NB4 (cell line): Measurements from ENCODE around the gene GOLGA6C.
"Not testable (repeated sequence)": the region's sequence is repeated elsewhere in the genome, so short reads cannot be mapped to it uniquely, and the experiment has no call there.

Source experiments
- DNase-seq: peaks from one replicate; pipeline ENCODE4 v3.0.0; 2010; ENCODE audit warnings: low read depth
- H3K4me3 ChIP-seq: one replicate; pipeline ENCODE4 v1.5.1; 2011; ENCODE audit warnings: mild to moderate bottlenecking, low read depth, low read length, moderate library complexity
- CTCF ChIP-seq: IDR thresholded peaks from one replicate; pipeline ENCODE4 v1.5.1; 2012; ENCODE audit warnings: low read depth, low read length
- MYC ChIP-seq: IDR thresholded peaks from 2 replicates; pipeline ENCODE4 v1.6.1; 2011; ENCODE audit warnings: low read depth, low read length
- POLR2A ChIP-seq: IDR thresholded peaks from 2 replicates; pipeline ENCODE4 v1.6.1; 2011; ENCODE audit warnings: mild to moderate bottlenecking; ENCODE audit not compliant: insufficient read length; ENCODE audit errors: extremely low read depth
- TF ChIP-seq, protein P1 (sequence below): IDR thresholded peaks from 2 replicates; pipeline ENCODE4 v1.6.1; 2011; ENCODE audit warnings: low read depth, low read length

GOLGA6C gene

DNA sequence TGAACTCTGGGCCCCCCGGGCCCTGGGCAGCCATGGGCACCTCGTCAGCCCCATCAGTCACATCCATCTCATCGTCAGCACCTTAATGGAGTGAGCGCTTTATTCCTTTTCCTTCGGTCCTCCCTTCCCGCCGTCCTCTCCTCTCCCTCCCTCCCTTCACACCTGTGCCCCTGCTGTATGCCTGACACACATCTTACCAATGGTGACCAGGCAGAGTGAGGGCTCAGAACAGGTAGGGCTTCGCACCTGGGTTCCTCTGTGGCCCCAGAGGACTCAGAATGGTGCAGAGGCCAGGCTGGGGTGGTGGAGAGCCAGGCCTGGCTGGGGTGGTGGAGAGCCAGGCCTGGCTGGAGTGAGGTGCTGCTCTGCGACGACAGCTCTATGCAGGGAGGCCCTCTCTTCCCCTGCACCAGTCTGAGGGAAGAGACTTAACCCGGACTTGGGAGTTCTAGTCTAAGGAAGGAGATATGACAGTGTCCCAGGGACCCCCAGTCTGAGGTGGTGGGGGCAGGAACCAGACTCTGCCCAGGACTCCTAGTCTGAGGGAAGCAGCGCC is 44.8 kb upstream of the GOLGA6C start:
- H3K4me3 ChIP-seq, result no peak overlapping the region
- DNase-seq, result no peak
- TF ChIP-seq POLR2A (peak; percentile 27), CTCF (no peak)

DNA sequence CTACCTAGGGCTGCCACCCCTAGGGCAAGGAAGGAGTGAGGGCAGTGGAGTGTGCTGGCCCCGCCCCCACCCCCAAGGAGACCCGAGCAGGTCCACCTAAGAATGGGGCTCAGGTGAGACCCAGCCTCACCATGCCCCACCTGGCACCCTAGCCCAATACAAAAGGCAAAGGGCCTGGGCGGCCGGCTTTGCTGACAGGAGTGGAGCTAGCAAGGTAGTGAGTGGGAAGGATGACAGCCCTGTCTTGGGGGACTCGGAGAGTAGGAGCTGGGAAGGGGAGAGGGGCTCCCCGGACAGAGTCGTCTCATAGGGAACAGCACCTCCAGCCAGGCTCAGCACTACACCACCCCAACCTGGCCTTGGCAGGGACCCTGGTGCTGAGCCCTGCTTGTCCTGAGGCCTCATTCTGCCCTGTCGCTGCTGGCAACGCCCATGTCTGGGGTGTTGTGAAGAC is 44.3 kb upstream of the GOLGA6C start:
- H3K4me3 ChIP-seq, result no peak overlapping the region
- no peak for DNase-seq
- TF ChIP-seq, protein P1, sequence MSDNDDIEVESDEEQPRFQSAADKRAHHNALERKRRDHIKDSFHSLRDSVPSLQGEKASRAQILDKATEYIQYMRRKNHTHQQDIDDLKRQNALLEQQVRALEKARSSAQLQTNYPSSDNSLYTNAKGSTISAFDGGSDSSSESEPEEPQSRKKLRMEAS, result no peak
- TF ChIP-seq MYC, result no peak

DNA sequence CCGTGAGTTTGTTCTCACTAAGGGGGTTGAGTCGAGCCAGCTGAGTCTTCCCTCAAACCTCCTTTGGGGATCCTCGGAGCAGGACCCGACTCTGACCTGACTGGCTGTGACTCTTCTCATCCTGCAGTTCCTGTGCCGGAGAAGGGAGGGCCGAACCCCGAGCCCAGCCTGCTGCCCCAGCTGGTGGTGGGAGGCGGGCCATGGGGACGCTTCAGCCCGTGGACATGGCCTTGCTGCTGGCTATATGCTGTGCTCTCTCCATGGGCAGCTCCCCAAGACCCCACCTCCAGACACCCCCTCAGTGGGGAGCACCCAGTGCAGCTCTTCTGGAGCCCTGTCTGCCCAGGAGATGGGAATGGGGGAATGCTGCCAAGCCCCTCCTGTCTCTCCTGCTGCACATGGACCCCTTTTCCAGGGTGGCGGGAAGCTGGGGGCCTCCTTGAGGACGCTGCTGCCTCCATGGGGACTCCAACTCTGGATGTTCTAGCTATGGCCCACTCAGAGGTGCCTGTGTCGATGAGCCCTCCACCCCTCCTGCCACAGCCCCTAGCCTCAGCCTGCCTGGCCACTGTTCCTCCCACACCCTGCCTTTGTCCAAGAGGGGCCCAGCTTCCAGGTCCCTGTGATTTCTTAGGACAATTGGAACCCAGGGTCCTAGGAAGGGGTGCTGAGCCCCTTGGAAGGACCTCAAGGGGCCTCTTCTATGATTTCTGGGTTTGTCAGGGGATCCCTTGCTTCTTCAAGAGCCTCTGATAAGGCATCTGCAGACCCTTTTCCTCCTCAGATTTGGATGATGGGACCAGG is 43.6 kb upstream of the GOLGA6C start:
- TF ChIP-seq CTCF, result no peak
- TF ChIP-seq MYC, result no peak
- TF ChIP-seq, protein P1, result no peak
- TF ChIP-seq POLR2A, result no peak
- H3K4me3 ChIP-seq, result no peak overlapping the region
- no peak for DNase-seq

GRCh38 chr15:75215107-75216004 is 42.8 kb upstream of the GOLGA6C start:
- TF ChIP-seq POLR2A, result no peak
- TF ChIP-seq, protein P1, result no peak
- no peak for TF ChIP-seq CTCF
- TF ChIP-seq MYC, result no peak
- H3K4me3 ChIP-seq, result no peak overlapping the region
- peak; percentile 61 for DNase-seq

DNA sequence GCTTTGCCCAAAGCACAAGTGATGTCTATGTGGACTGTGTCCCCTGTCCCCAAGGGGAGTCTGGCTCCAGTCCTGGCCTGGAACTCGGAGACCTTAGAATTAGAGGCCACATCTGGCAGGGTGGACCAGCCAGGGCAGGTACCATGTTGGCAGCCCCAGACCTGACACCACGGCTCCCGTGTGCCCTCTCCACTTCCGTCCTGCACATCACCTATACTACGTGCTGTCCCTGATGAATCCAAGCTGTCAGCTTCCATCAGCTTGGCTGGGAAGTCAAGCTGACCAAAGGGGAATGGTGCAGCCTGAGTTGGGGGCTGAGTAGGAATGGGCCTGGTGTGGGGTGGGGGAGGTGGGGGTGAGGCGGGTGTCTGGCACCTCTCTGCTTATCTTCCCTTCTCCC is 41.1 kb upstream of the GOLGA6C start:
- DNase-seq, result no peak
- H3K4me3 ChIP-seq, result no peak overlapping the region
- TF ChIP-seq MYC, result no peak
- TF ChIP-seq POLR2A, result no peak
- TF ChIP-seq CTCF, result no peak
- TF ChIP-seq, protein P1, result no peak

DNA sequence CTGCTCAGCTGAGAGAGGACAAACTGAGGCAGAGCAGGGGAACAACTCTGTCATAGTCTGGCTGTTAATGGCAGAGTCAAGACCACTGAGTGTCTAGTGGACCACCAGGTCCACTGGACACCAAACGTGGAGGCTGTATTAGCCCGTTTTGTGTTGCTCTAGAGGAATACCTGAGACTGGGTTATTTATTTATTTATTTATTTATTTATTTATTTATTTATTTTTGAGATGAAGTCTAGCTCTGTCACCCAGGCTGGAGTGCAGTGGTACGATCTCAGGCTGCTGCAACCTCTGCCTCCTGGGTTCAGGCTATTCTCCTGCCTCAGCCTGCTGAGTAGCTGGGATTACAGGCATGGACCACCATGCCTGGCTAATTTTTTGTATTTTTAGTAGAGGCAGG is 40.6 kb upstream of the GOLGA6C start:
- H3K4me3 ChIP-seq, DNase-seq: not testable (repeated sequence)

DNA sequence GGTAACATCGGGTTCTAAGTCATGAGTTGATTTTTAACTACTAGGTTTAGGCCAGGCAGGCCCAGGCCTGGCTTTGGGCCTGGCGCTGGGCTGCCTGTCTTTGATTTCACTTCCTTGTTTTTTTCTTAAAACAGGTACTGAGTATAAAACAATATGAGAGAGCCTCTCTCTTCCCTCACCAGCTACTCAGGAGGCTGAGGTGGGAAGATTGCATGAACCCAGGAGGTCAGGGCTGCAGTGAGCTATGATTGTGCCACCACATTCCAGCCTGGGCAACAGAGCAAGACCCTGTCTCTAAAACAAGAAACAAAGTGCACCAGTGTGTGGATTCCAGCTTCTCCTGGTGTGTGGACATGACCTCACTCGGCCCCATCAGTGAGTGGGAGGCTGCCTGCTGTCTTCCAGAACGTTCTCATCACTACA is 38.6 kb upstream of the GOLGA6C start:
- not testable (repeated sequence) for DNase-seq

More for the DNA sequence above, 38.6 kb upstream of the GOLGA6C start:
- not testable (repeated sequence) for H3K4me3 ChIP-seq
